Vagina (tissue), 2 donors: Measurements from ENCODE around the gene CDKL1.

Experiments used
- POLR2A ChIP-seq, 2 donors: fragments of 450-650 bp; IDR thresholded peaks; one replicate each; pipeline ENCODE4 v1.6.1; 2017; ENCODE audit warnings: antibody characterized with exemption in 2 of 2, mild to moderate bottlenecking in 2 of 2, moderate library complexity in 2 of 2
- POLR2AphosphoS5 ChIP-seq, 2 donors: sonication (generic); formaldehyde crosslinking; IDR thresholded peaks; one replicate each; pipeline ENCODE4 v1.9.0; 2017; ENCODE audit warnings: antibody characterized with exemption in 2 of 2, mild to moderate bottlenecking in 2 of 2, low read depth in 1 of 2; ENCODE audit not compliant: insufficient read depth in 1 of 2
- TF ChIP-seq, protein P1 (sequence below), 3 experiments: fragments of 450-650 bp in 2 of 3; fragments of 200-600 bp in 1 of 3; sonication (generic) in 1 of 3; IDR thresholded peaks; one replicate each; pipeline ENCODE4 v1.5.1; 2017 to 2019; ENCODE audit warnings: antibody characterized with exemption in 3 of 3, mild to moderate bottlenecking in 2 of 3, moderate library complexity in 2 of 3

DNA sequence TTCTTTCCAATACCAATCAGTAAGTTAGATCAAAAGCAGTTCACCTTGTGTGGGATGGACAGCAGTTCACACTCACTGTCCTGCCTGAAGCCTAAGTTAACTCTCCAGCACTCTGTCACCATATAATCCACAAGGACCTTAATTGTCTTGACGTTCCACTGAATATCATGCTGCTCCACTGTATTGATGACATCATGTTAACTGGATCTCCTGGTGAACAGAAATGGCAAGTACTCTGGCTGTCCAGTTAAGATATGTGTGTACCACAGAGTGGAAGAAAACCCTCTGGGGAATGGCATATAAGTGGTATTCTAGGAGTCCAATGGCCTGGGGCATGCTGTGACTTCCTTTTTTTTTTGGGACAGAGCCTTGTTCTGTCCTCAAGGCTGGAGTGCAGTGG lies 16.2 kb downstream of the CDKL1 start:
- TF ChIP-seq POLR2A (IDR thresholded peaks at IDR 0.05) (no peak), POLR2AphosphoS5 (IDR thresholded peaks at IDR 0.05; ENCODE audit: insufficient read depth in 1 of 2, low read depth in 1 of 2) (no peak)
- TF ChIP-seq, protein P1, sequence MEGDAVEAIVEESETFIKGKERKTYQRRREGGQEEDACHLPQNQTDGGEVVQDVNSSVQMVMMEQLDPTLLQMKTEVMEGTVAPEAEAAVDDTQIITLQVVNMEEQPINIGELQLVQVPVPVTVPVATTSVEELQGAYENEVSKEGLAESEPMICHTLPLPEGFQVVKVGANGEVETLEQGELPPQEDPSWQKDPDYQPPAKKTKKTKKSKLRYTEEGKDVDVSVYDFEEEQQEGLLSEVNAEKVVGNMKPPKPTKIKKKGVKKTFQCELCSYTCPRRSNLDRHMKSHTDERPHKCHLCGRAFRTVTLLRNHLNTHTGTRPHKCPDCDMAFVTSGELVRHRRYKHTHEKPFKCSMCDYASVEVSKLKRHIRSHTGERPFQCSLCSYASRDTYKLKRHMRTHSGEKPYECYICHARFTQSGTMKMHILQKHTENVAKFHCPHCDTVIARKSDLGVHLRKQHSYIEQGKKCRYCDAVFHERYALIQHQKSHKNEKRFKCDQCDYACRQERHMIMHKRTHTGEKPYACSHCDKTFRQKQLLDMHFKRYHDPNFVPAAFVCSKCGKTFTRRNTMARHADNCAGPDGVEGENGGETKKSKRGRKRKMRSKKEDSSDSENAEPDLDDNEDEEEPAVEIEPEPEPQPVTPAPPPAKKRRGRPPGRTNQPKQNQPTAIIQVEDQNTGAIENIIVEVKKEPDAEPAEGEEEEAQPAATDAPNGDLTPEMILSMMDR (IDR thresholded peaks at IDR 0.05) = no peak
